HEK293 (cell line): ENCODE results near the gene SESN2.

ENCODE experiments used
- BCL11B ChIP-seq: fragments of 450-650 bp; formaldehyde crosslinking; IDR thresholded peaks from 2 replicates; pipeline ENCODE4 v1.5.1; 2016; ENCODE audit warnings: low read depth, missing biosample characterization, missing genetic modification characterization
- GLI4 ChIP-seq: fragments of 450-650 bp; formaldehyde crosslinking; IDR thresholded peaks from 2 replicates; pipeline ENCODE4 v1.5.1; 2016; ENCODE audit warnings: missing biosample characterization, missing genetic modification characterization
- GLIS2 ChIP-seq: fragments of 450-650 bp; formaldehyde crosslinking; IDR thresholded peaks from 2 replicates; pipeline ENCODE4 v1.5.1; 2016; ENCODE audit warnings: missing biosample characterization, missing genetic modification characterization
- HOXD13 ChIP-seq: sonication (generic); formaldehyde crosslinking; IDR thresholded peaks from 2 replicates; pipeline ENCODE4 v1.8.0; 2022; ENCODE audit warnings: missing genetic modification reagents, borderline replicate concordance
- PRDM1 ChIP-seq: fragments of 450-650 bp; formaldehyde crosslinking; IDR thresholded peaks from 2 replicates; pipeline ENCODE4; 2016; ENCODE audit warnings: missing biosample characterization, missing genetic modification characterization
- REPIN1 ChIP-seq: fragments of 450-650 bp; formaldehyde crosslinking; IDR thresholded peaks from 2 replicates; pipeline ENCODE4 v1.5.1; 2017; ENCODE audit warnings: missing biosample characterization, missing genetic modification characterization, low read depth
- SALL2 ChIP-seq: fragments of 450-650 bp; formaldehyde crosslinking; IDR thresholded peaks from 2 replicates; pipeline ENCODE4 v1.5.0; 2017; ENCODE audit warnings: missing biosample characterization, mild to moderate bottlenecking, missing genetic modification characterization, borderline replicate concordance
- SP2 ChIP-seq: fragments of 450-650 bp; formaldehyde crosslinking; IDR thresholded peaks from 2 replicates; pipeline ENCODE4 v1.5.1; 2016; ENCODE audit warnings: missing biosample characterization, missing genetic modification characterization
- SP3 ChIP-seq: fragments of 450-650 bp; formaldehyde crosslinking; IDR thresholded peaks from 2 replicates; pipeline ENCODE4 v1.5.1; 2016; ENCODE audit warnings: missing biosample characterization, missing genetic modification characterization
- SP7 ChIP-seq: fragments of 450-650 bp; formaldehyde crosslinking; IDR thresholded peaks from 2 replicates; pipeline ENCODE4 v1.5.1; 2016; ENCODE audit warnings: missing biosample characterization, missing genetic modification characterization
- YY2 ChIP-seq: fragments of 450-650 bp; formaldehyde crosslinking; IDR thresholded peaks from 2 replicates; pipeline ENCODE4 v1.5.1; 2016; ENCODE audit warnings: missing biosample characterization, missing genetic modification characterization
- ZFP3 ChIP-seq: fragments of 450-650 bp; formaldehyde crosslinking; IDR thresholded peaks from 2 replicates; pipeline ENCODE4 v1.5.1; 2016; ENCODE audit warnings: low read depth, missing biosample characterization, missing genetic modification characterization
- ZIC2 ChIP-seq: fragments of 450-650 bp; formaldehyde crosslinking; IDR thresholded peaks from 2 replicates; pipeline ENCODE4 v1.5.1; 2016; ENCODE audit warnings: missing biosample characterization, missing genetic modification characterization
- ZNF121 ChIP-seq: fragments of 450-650 bp; formaldehyde crosslinking; IDR thresholded peaks from 2 replicates; pipeline ENCODE4 v1.5.1; 2016; ENCODE audit warnings: missing biosample characterization, missing genetic modification characterization
- ZNF155 ChIP-seq: fragments of 450-650 bp; formaldehyde crosslinking; IDR thresholded peaks from 2 replicates; pipeline ENCODE4 v1.5.1; 2016; ENCODE audit warnings: missing biosample characterization, missing genetic modification characterization
- ZNF2 ChIP-seq: fragments of 450-650 bp; formaldehyde crosslinking; IDR thresholded peaks from 2 replicates; pipeline ENCODE4 v1.5.1; 2016; ENCODE audit warnings: missing biosample characterization, missing genetic modification characterization
- ZNF202 ChIP-seq: fragments of 450-650 bp; formaldehyde crosslinking; IDR thresholded peaks from 2 replicates; pipeline ENCODE4 v1.5.1; 2016; ENCODE audit warnings: missing biosample characterization, missing genetic modification characterization, borderline replicate concordance
- ZNF211 ChIP-seq: fragments of 450-650 bp; formaldehyde crosslinking; IDR thresholded peaks from 2 replicates; pipeline ENCODE4 v1.5.1; 2016; ENCODE audit warnings: low read depth, missing biosample characterization, missing genetic modification characterization
- ZNF37A ChIP-seq: fragments of 450-650 bp; IDR thresholded peaks from 2 replicates; pipeline ENCODE4 v1.5.1; 2018; ENCODE audit warnings: missing biosample characterization, missing genetic modification characterization
- ZNF391 ChIP-seq: fragments of 450-650 bp; formaldehyde crosslinking; IDR thresholded peaks from 2 replicates; pipeline ENCODE4 v1.5.1; 2016; ENCODE audit warnings: low read depth, missing biosample characterization, missing genetic modification characterization, borderline replicate concordance
- ZNF394 ChIP-seq: fragments of 450-650 bp; formaldehyde crosslinking; IDR thresholded peaks from 2 replicates; pipeline ENCODE4 v1.5.1; 2016; ENCODE audit warnings: missing biosample characterization, missing genetic modification characterization, mild to moderate bottlenecking, moderate library complexity, borderline replicate concordance
- ZNF426 ChIP-seq: fragments of 450-650 bp; formaldehyde crosslinking; IDR thresholded peaks from 2 replicates; pipeline ENCODE4 v1.5.1; 2017; ENCODE audit warnings: missing biosample characterization, missing genetic modification characterization, mild to moderate bottlenecking, inconsistent platforms, moderate library complexity
- ZNF530 ChIP-seq: fragments of 450-650 bp; formaldehyde crosslinking; IDR thresholded peaks from 2 replicates; pipeline ENCODE4 v1.5.1; 2016; ENCODE audit warnings: low read depth, missing biosample characterization, missing genetic modification characterization
- ZNF560 ChIP-seq: fragments of 450-650 bp; formaldehyde crosslinking; IDR thresholded peaks from 2 replicates; pipeline ENCODE4 v1.5.1; 2017; ENCODE audit warnings: missing biosample characterization, missing genetic modification characterization, borderline replicate concordance
- ZNF621 ChIP-seq: fragments of 450-650 bp; formaldehyde crosslinking; IDR thresholded peaks from 2 replicates; pipeline ENCODE4 v1.5.1; 2017; ENCODE audit warnings: missing biosample characterization, missing genetic modification characterization
- ZNF626 ChIP-seq: fragments of 450-650 bp; sonication (Bioruptor Pico); formaldehyde crosslinking; IDR thresholded peaks from 2 replicates; pipeline ENCODE4 v1.5.1; 2018; ENCODE audit warnings: missing biosample characterization, missing genetic modification characterization, inconsistent platforms
- ZNF670 ChIP-seq: fragments of 450-650 bp; formaldehyde crosslinking; IDR thresholded peaks from 2 replicates; pipeline ENCODE4 v1.5.1; 2016; ENCODE audit warnings: missing biosample characterization, missing genetic modification characterization, low read depth
- ZNF776 ChIP-seq: fragments of 450-650 bp; formaldehyde crosslinking; IDR thresholded peaks from 2 replicates; pipeline ENCODE4 v1.5.0; 2017; ENCODE audit warnings: missing biosample characterization, missing genetic modification characterization, borderline replicate concordance
- ZNF843 ChIP-seq: fragments of 450-650 bp; formaldehyde crosslinking; IDR thresholded peaks from 2 replicates; pipeline ENCODE4 v1.5.1; 2016; ENCODE audit warnings: missing biosample characterization, missing genetic modification characterization
- ZSCAN23 ChIP-seq: fragments of 450-650 bp; formaldehyde crosslinking; IDR thresholded peaks from 2 replicates; pipeline ENCODE4 v1.5.1; 2016; ENCODE audit warnings: missing biosample characterization, missing genetic modification characterization
- ZXDB ChIP-seq: fragments of 450-650 bp; formaldehyde crosslinking; IDR thresholded peaks from 2 replicates; pipeline ENCODE4 v1.5.1; 2016; ENCODE audit warnings: missing biosample characterization, missing genetic modification characterization
- TF ChIP-seq, protein P1 (sequence below): fragments of 450-650 bp; IDR thresholded peaks from 2 replicates; pipeline ENCODE4 v1.5.1; 2018; ENCODE audit warnings: missing biosample characterization, missing genetic modification characterization
- TF ChIP-seq, protein P2 (sequence below): fragments of 450-650 bp; formaldehyde crosslinking; IDR thresholded peaks from 2 replicates; pipeline ENCODE4 v1.5.1; 2016; ENCODE audit warnings: missing biosample characterization, missing genetic modification characterization
- TF ChIP-seq, protein P3 (sequence below): fragments of 450-650 bp; formaldehyde crosslinking; IDR thresholded peaks from 2 replicates; pipeline ENCODE4 v1.5.1; 2016; ENCODE audit warnings: missing biosample characterization, missing genetic modification characterization
- TF ChIP-seq, protein P4 (sequence below): fragments of 450-650 bp; formaldehyde crosslinking; IDR thresholded peaks from 2 replicates; pipeline ENCODE4 v1.5.1; 2016; ENCODE audit warnings: missing biosample characterization, missing genetic modification characterization

Gene SESN2

DNA sequence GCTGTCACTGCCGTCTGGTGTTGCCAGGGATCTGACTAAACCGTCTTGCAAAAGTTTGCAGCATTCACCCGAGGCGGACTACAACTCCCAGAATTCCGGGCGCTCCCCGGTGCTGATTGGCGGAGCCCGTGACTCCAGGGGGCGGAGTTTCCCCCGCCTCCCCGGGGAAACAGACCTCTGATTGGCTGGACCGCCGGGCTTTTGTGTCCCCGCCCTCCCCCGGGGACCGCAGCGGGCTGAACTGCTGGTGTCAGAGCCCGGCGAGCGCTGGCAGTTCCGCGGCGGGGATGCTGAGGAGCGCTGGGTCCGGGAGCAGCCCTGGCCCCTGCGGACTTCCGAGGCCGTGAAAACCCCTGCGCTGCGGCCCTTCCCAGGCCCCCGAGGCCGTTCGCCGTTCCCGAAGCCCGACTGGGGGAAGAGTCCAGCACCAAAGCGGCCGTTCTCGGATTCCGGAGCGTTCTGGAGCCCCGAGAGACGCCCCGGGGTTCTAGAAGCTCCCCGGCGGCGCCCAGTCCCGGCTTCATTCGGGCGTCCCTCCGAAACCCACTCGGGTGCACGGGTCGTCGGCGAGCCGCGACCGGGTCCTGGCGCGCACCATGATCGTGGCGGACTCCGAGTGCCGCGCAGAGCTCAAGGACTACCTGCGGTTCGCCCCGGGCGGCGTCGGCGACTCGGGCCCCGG, at the start of gene SESN2 (continued):
- TF ChIP-seq ZNF155 (tag by site-specific recombination) (no peak), SALL2 (no peak), SP3 (peak; percentile 98), SP7 (peak; percentile 64), YY2 (tag by site-specific recombination) (peak; percentile 27; the same call in 1 of the 2 replicates), HOXD13 (peak; percentile 53; the same call in 1 of the 2 replicates), ZIC2 (tag by site-specific recombination) (peak; percentile 69), ZNF37A (tag by site-specific recombination) (no peak), ZNF776 (tag by site-specific recombination) (0 out of 2 replicates have a peak, but pooled peaks have one; percentile 11), ZNF621 (tag by site-specific recombination) (no peak), ZNF626 (no peak), BCL11B (tag by site-specific recombination) (0 out of 2 replicates have a peak, but pooled peaks have one; percentile 73), ZNF211 (tag by site-specific recombination) (no peak), ZSCAN23 (tag by site-specific recombination) (no peak), ZNF121 (tag by site-specific recombination) (peak; percentile 82; the same call in 1 of the 2 replicates), ZNF843 (tag by site-specific recombination) (no peak; the same call in 1 of the 2 replicates), SP2 (tag by site-specific recombination) (peak; percentile 95), ZNF2 (tag by site-specific recombination) (peak; percentile 21; the same call in 1 of the 2 replicates), ZNF394 (peak; percentile 78; the same call in 1 of the 2 replicates), ZNF560 (tag by site-specific recombination) (no peak), ZXDB (tag by site-specific recombination) (0 out of 2 replicates have a peak, but pooled peaks have one; percentile 86), GLIS2 (tag by site-specific recombination) (peak; percentile 97), GLI4 (tag by site-specific recombination) (no peak), ZNF670 (tag by site-specific recombination) (no peak), ZNF391 (no peak; the same call in 1 of the 2 replicates), ZNF202 (tag by site-specific recombination) (no peak), PRDM1 (tag by site-specific recombination) (no peak), ZFP3 (tag by site-specific recombination) (no peak), ZNF426 (no peak), REPIN1 (tag by site-specific recombination) (no peak), ZNF530 (no peak)
- TF ChIP-seq, protein P1, sequence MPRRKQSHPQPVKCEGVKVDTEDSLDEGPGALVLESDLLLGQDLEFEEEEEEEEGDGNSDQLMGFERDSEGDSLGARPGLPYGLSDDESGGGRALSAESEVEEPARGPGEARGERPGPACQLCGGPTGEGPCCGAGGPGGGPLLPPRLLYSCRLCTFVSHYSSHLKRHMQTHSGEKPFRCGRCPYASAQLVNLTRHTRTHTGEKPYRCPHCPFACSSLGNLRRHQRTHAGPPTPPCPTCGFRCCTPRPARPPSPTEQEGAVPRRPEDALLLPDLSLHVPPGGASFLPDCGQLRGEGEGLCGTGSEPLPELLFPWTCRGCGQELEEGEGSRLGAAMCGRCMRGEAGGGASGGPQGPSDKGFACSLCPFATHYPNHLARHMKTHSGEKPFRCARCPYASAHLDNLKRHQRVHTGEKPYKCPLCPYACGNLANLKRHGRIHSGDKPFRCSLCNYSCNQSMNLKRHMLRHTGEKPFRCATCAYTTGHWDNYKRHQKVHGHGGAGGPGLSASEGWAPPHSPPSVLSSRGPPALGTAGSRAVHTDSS: peak; percentile 32; the same call in 1 of the 2 replicates
- TF ChIP-seq, protein P2, sequence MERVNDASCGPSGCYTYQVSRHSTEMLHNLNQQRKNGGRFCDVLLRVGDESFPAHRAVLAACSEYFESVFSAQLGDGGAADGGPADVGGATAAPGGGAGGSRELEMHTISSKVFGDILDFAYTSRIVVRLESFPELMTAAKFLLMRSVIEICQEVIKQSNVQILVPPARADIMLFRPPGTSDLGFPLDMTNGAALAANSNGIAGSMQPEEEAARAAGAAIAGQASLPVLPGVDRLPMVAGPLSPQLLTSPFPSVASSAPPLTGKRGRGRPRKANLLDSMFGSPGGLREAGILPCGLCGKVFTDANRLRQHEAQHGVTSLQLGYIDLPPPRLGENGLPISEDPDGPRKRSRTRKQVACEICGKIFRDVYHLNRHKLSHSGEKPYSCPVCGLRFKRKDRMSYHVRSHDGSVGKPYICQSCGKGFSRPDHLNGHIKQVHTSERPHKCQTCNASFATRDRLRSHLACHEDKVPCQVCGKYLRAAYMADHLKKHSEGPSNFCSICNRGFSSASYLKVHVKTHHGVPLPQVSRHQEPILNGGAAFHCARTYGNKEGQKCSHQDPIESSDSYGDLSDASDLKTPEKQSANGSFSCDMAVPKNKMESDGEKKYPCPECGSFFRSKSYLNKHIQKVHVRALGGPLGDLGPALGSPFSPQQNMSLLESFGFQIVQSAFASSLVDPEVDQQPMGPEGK: peak; percentile 28; the same call in 1 of the 2 replicates
- TF ChIP-seq, protein P3, sequence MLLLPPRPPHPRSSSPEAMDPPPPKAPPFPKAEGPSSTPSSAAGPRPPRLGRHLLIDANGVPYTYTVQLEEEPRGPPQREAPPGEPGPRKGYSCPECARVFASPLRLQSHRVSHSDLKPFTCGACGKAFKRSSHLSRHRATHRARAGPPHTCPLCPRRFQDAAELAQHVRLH: no peak
- TF ChIP-seq, protein P4, sequence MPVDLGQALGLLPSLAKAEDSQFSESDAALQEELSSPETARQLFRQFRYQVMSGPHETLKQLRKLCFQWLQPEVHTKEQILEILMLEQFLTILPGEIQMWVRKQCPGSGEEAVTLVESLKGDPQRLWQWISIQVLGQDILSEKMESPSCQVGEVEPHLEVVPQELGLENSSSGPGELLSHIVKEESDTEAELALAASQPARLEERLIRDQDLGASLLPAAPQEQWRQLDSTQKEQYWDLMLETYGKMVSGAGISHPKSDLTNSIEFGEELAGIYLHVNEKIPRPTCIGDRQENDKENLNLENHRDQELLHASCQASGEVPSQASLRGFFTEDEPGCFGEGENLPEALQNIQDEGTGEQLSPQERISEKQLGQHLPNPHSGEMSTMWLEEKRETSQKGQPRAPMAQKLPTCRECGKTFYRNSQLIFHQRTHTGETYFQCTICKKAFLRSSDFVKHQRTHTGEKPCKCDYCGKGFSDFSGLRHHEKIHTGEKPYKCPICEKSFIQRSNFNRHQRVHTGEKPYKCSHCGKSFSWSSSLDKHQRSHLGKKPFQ (tag by site-specific recombination): peak; percentile 42; the same call in 1 of the 2 replicates
